H9 (cell line): ENCODE measurements around the gene CNOT11. TPM values are rescaled to one million over a fixed set of nuclear protein-coding genes. Genes with fewer than 3 reads are reported as not detected.

ENCODE experiments used
- DNase-seq: peaks from one replicate; pipeline ENCODE4 v3.0.0-alpha.2; 2017
- H2AFZ ChIP-seq: one replicate; pipeline ENCODE4 v1.6.1; 2013; ENCODE audit warnings: mild to moderate bottlenecking, low read length, control low read depth, moderate library complexity
- H2AK5ac ChIP-seq: 2 replicates; pipeline ENCODE4 v1.6.1; 2013; ENCODE audit warnings: low read length, control low read depth, mixed read lengths; ENCODE audit not compliant: insufficient read length
- H2BK120ac ChIP-seq: one replicate; pipeline ENCODE4 v1.6.1; 2013; ENCODE audit warnings: low read depth, mild to moderate bottlenecking, low read length, control low read depth, inconsistent platforms; ENCODE audit not compliant: poor library complexity, severe bottlenecking
- H2BK12ac ChIP-seq: 2 replicates; pipeline ENCODE4 v1.6.1; 2013; ENCODE audit warnings: low read length, control low read depth, mixed read lengths, low read depth; ENCODE audit not compliant: insufficient read length
- H2BK15ac ChIP-seq: 2 replicates; pipeline ENCODE4 v1.6.1; 2013; ENCODE audit warnings: low read depth, low read length, control low read depth
- H2BK20ac ChIP-seq: one replicate; pipeline ENCODE4 v1.6.1; 2013; ENCODE audit warnings: low read depth, mild to moderate bottlenecking, low read length, control low read depth, inconsistent platforms; ENCODE audit not compliant: poor library complexity, severe bottlenecking
- H2BK5ac ChIP-seq: 2 replicates; pipeline ENCODE4 v1.6.1; 2013; ENCODE audit warnings: low read length, control low read depth, mixed read lengths; ENCODE audit not compliant: insufficient read length
- H3K14ac ChIP-seq: 2 replicates; pipeline ENCODE4 v1.6.1; 2013; ENCODE audit warnings: low read length, control low read depth; ENCODE audit not compliant: insufficient read depth
- H3K18ac ChIP-seq: 2 replicates; pipeline ENCODE4 v1.6.1; 2013; ENCODE audit warnings: low read depth, mild to moderate bottlenecking, mixed read lengths, low read length, control low read depth; ENCODE audit not compliant: insufficient read length
- H3K23ac ChIP-seq: 2 replicates; pipeline ENCODE4 v1.6.1; 2013; ENCODE audit warnings: low read length, control low read depth, mixed read lengths, low read depth; ENCODE audit not compliant: insufficient read length
- H3K23me2 ChIP-seq: 2 replicates; pipeline ENCODE4 v1.6.1; 2013; ENCODE audit warnings: low read depth, mild to moderate bottlenecking, mixed read lengths, low read length, control low read depth; ENCODE audit not compliant: insufficient read length, poor library complexity, severe bottlenecking
- H3K27ac ChIP-seq: 2 replicates; pipeline ENCODE4 v1.5.1; 2013; ENCODE audit warnings: low read length, control low read depth, mixed read lengths, low read depth; ENCODE audit not compliant: insufficient read length
- H3K27me3 ChIP-seq: 2 replicates; pipeline ENCODE4 v1.6.1; 2013; ENCODE audit warnings: low read length, control low read depth, inconsistent platforms; ENCODE audit not compliant: insufficient read depth
- H3K4ac ChIP-seq: 2 replicates; pipeline ENCODE4 v1.6.1; 2013; ENCODE audit warnings: low read depth, mild to moderate bottlenecking, control low read depth, inconsistent platforms, low read length, moderate library complexity
- H3K4me1 ChIP-seq: 2 replicates; pipeline ENCODE4 v1.6.1; 2013; ENCODE audit warnings: low read length, control low read depth, inconsistent platforms; ENCODE audit not compliant: insufficient read depth
- H3K4me2 ChIP-seq: 2 replicates; pipeline ENCODE4 v1.6.1; 2013; ENCODE audit warnings: low read length, control low read depth, mixed read lengths; ENCODE audit not compliant: insufficient read length, insufficient read depth
- H3K56ac ChIP-seq: 2 replicates; pipeline ENCODE4 v1.6.1; 2013; ENCODE audit warnings: low read depth, mild to moderate bottlenecking, mixed read lengths, low read length, control low read depth; ENCODE audit not compliant: insufficient read length
- H3K79me1 ChIP-seq: 2 replicates; pipeline ENCODE4 v1.6.1; 2013; ENCODE audit warnings: low read depth, mild to moderate bottlenecking, moderate library complexity, low read length, control low read depth, inconsistent platforms; ENCODE audit not compliant: insufficient read depth, poor library complexity, severe bottlenecking
- H3K79me2 ChIP-seq: 2 replicates; pipeline ENCODE4 v1.6.1; 2013; ENCODE audit warnings: low read length, control low read depth, inconsistent platforms; ENCODE audit not compliant: insufficient read depth
- H3K9ac ChIP-seq: 2 replicates; pipeline ENCODE4 v1.6.1; 2013; ENCODE audit warnings: low read length, control low read depth, mixed read lengths; ENCODE audit not compliant: insufficient read length; ENCODE audit errors: extremely low read depth
- H3K9me3 ChIP-seq: one replicate; pipeline ENCODE4 v1.6.1; 2013; ENCODE audit warnings: low read depth, low read length, inconsistent platforms; ENCODE audit not compliant: control insufficient read depth
- H3T11ph ChIP-seq: one replicate; pipeline ENCODE4 v1.6.1; 2013; ENCODE audit warnings: mild to moderate bottlenecking, low read length, control low read depth, inconsistent platforms
- H4K20me1 ChIP-seq: one replicate; pipeline ENCODE4 v1.6.1; 2013; ENCODE audit not compliant: control insufficient read depth, insufficient read length, insufficient read depth
- H4K5ac ChIP-seq: 2 replicates; pipeline ENCODE4 v1.6.1; 2013; ENCODE audit warnings: low read depth, mild to moderate bottlenecking, mixed read lengths, low read length, control low read depth; ENCODE audit not compliant: insufficient read length
- H4K8ac ChIP-seq: replicated peaks from 2 replicates; pipeline ENCODE4 v1.6.1; 2013; ENCODE audit warnings: low read length, control low read depth, mixed read lengths, low read depth; ENCODE audit not compliant: insufficient read length
- H4K91ac ChIP-seq: 2 replicates; pipeline ENCODE4 v1.6.1; 2013; ENCODE audit warnings: low read depth, mild to moderate bottlenecking, moderate library complexity, mixed read lengths, low read length, control low read depth; ENCODE audit not compliant: insufficient read length
- H3K27ac Mint-ChIP-seq, 3 experiments: 2 replicates in 2 of 3; 3 replicates in 1 of 3; pipeline ENCODE4 v1.8.0; 2020 to 2021; ENCODE audit warnings: mixed read lengths in 3 of 3, mild to moderate bottlenecking in 1 of 3, moderate library complexity in 1 of 3
- H3K27me3 Mint-ChIP-seq: 2 replicates; pipeline ENCODE4 v1.8.0; 2021; ENCODE audit warnings: low read depth, mild to moderate bottlenecking, moderate library complexity, mixed read lengths
- H3K36me3 Mint-ChIP-seq, 3 experiments: 2 replicates in 2 of 3; 3 replicates in 1 of 3; pipeline ENCODE4 v1.8.0; 2020 to 2021; ENCODE audit warnings: low read depth in 3 of 3, mixed read lengths in 3 of 3; ENCODE audit not compliant: insufficient read depth in 1 of 3
- H3K4me1 Mint-ChIP-seq, 2 experiments: 2 replicates each; pipeline ENCODE4 v1.8.0; 2020; ENCODE audit warnings: mixed read lengths in 2 of 2
- H3K4me3 Mint-ChIP-seq, 2 experiments: 2 replicates in 1 of 2; 3 replicates in 1 of 2; pipeline ENCODE4 v1.8.0; 2020 to 2021; ENCODE audit warnings: mild to moderate bottlenecking in 2 of 2, mixed read lengths in 2 of 2, moderate library complexity in 1 of 2
- H3K9me3 Mint-ChIP-seq, 2 experiments: 2 replicates in 1 of 2; 3 replicates in 1 of 2; pipeline ENCODE4 v1.8.0; 2020; ENCODE audit warnings: mild to moderate bottlenecking in 2 of 2, mixed read lengths in 2 of 2, moderate library complexity in 1 of 2
- CTCF ChIP-seq: fragments of 200-600 bp; sonication (generic); conservative IDR thresholded peaks from 3 replicates; pipeline ENCODE4 v1.8.0; 2021; ENCODE audit warnings: antibody characterized with exemption, mild to moderate bottlenecking
- WGBS: extraction: QIAGEN DNeasy Blood & Tissue Kit; methylation state at CpG from one replicate; pipeline ENCODE4 v1.1.7; 2013; ENCODE audit warnings: missing lambda C conversion rate, low lambda C conversion rate, mixed read lengths; ENCODE audit not compliant: insufficient read length; ENCODE audit errors: extremely low coverage; 5-methylcytosine and 5-hydroxymethylcytosine counted together
- total RNA-seq: library from RNA; stranded (reverse); gene quantifications from 2 replicates; pipeline ENCODE4 v1.2.1, GENCODE V29; 2021

The CNOT11 gene
- total RNA-seq, 1 experiment from 2014 or later, result 46.8 TPM

GRCh38 chr2:101253013-101253702 lies 472 bp downstream of the CNOT11 start:
- no peak overlapping the region for H2AFZ ChIP-seq
- H2AK5ac ChIP-seq, result no peak overlapping the region
- H3T11ph ChIP-seq, result no peak overlapping the region
- no peak overlapping the region for H3K4ac ChIP-seq
- no peak overlapping the region for H2BK5ac ChIP-seq
- H2BK15ac ChIP-seq, result no peak overlapping the region
- H3K4me2 ChIP-seq, result peak overlapping the region; percentile 85
- WGBS, result no CpG with 5 or more reads among the region's 65 CpGs
- peaks cover 35 to 46% of the 10 kb centered on the region in 2 experiments for H3K4me1 Mint-ChIP-seq
- no peaks in the 10 kb centered on the region for H3K27me3 Mint-ChIP-seq
- no peak overlapping the region for H3K27ac ChIP-seq
- no peak overlapping the region for H3K56ac ChIP-seq
- no peak for TF ChIP-seq CTCF
- peak overlapping the region; percentile 16 for H3K18ac ChIP-seq
- H4K20me1 ChIP-seq, result no peaks in the 10 kb centered on the region
- peak; percentile 58 for DNase-seq
- peaks cover 14% of the 10 kb centered on the region; the same call in 1 of the 2 replicates for H3K79me2 ChIP-seq
- peaks cover 11% of the 10 kb centered on the region for H3K23me2 ChIP-seq
- H3K79me1 ChIP-seq, result no peaks in the 10 kb centered on the region
- peak overlapping the region; percentile 85 for H3K9ac ChIP-seq
- no peak overlapping the region for H2BK12ac ChIP-seq
- peaks cover 2% of the 10 kb centered on the region in 2 experiments; a peak in 3 of 5 replicates for H3K9me3 Mint-ChIP-seq
- no peaks in the 10 kb centered on the region for H3K27me3 ChIP-seq
- peak overlapping the region; percentile 90 to 96 for H3K4me3 Mint-ChIP-seq
- peaks cover 17 to 20% (median 17%) of the 10 kb centered on the region in 3 experiments for H3K36me3 Mint-ChIP-seq
- peak overlapping the region; percentile 59 to 94 (median 76) for H3K27ac Mint-ChIP-seq
- peaks cover 5% of the 10 kb centered on the region for H3K4me1 ChIP-seq
- no peak overlapping the region for H3K23ac ChIP-seq
- no peaks in the 10 kb centered on the region for H3K9me3 ChIP-seq
- H4K5ac ChIP-seq, result no peak overlapping the region
- no peak overlapping the region for H2BK20ac ChIP-seq
- no peak overlapping the region for H4K8ac ChIP-seq
- H2BK120ac ChIP-seq, result no peak overlapping the region
- H4K91ac ChIP-seq, result no peak overlapping the region
- peak overlapping the region; percentile 54 for H3K14ac ChIP-seq
